ENCODE measurements around the gene SLIT1. TPM values are rescaled to one million over a fixed set of nuclear protein-coding genes. Genes with fewer than 3 reads are reported as not detected.
"Not testable (repeated sequence)": the region's sequence is repeated elsewhere in the genome, so short reads cannot be mapped to it uniquely, and the experiment has no call there.

Gene SLIT1
- total RNA-seq, 1 donor from 2014 or later: 0.23 TPM

- Histone ChIP-seq H3K4me1 (peaks cover 11% of the 10 kb centered on the region), H3K27me3 (no peaks in the 10 kb centered on the region), H3K4me3 (no peak overlapping the region), H3K36me3 (no peaks in the 10 kb centered on the region), H3K9me3 (no peaks in the 10 kb centered on the region), H3K27ac (no peak overlapping the region)
- DNase-seq (no peak), ATAC-seq (no peak)
- intact Hi-C loops (cut with DNase I): no loop called here
- no peak for TF ChIP-seq CTCF (IDR thresholded peaks at IDR 0.05)
Observed at GRCh38 chr10:97034301-97034700, 151.5 kb downstream of the SLIT1 start.

- H3K27ac ChIP-seq; DNase-seq; intact Hi-C loops (cut with DNase I); H3K27me3 ChIP-seq; ATAC-seq; H3K9me3 ChIP-seq; H3K36me3 ChIP-seq; H3K4me3 ChIP-seq: not testable (repeated sequence)
- H3K4me1 ChIP-seq: peaks cover 11% of the 10 kb centered on the region
Observed at GRCh38 chr10:97033841-97034240, 151.9 kb downstream of the SLIT1 start.

GRCh38 chr10:97032624-97033023, 153.1 kb downstream of the SLIT1 start:
- H3K9me3 ChIP-seq: no peaks in the 10 kb centered on the region
- H3K27me3 ChIP-seq: no peaks in the 10 kb centered on the region
- no peak overlapping the region for H3K4me3 ChIP-seq
- intact Hi-C loops (cut with DNase I): no loop called here
- no peak overlapping the region for H3K27ac ChIP-seq
- DNase-seq (no peak), ATAC-seq (no peak)
- no peak for TF ChIP-seq CTCF (IDR thresholded peaks at IDR 0.05)
- H3K4me1 ChIP-seq: peaks cover 4% of the 10 kb centered on the region
- no peaks in the 10 kb centered on the region for H3K36me3 ChIP-seq

GRCh38 chr10:97031459-97031858, 154.3 kb downstream of the SLIT1 start:
- intact Hi-C loops (cut with DNase I): no loop called here
- Histone ChIP-seq H3K4me3 (no peak overlapping the region), H3K9me3 (no peaks in the 10 kb centered on the region), H3K36me3 (no peaks in the 10 kb centered on the region), H3K27me3 (no peaks in the 10 kb centered on the region), H3K4me1 (no peaks in the 10 kb centered on the region), H3K27ac (no peak overlapping the region)
- TF ChIP-seq CTCF (IDR thresholded peaks at IDR 0.05): no peak
- DNase-seq (no peak), ATAC-seq (no peak)

GRCh38 chr10:97030894-97031293, 154.9 kb downstream of the SLIT1 start:
- H3K9me3 ChIP-seq: no peaks in the 10 kb centered on the region
- intact Hi-C loops (cut with DNase I): no loop called here
- H3K36me3 ChIP-seq: no peaks in the 10 kb centered on the region
- H3K27ac ChIP-seq: no peak overlapping the region
- H3K4me3 ChIP-seq: no peak overlapping the region
- no peak for TF ChIP-seq CTCF (IDR thresholded peaks at IDR 0.05)
- DNase-seq (no peak), ATAC-seq (no peak)
- no peaks in the 10 kb centered on the region for H3K27me3 ChIP-seq
- H3K4me1 ChIP-seq: no peaks in the 10 kb centered on the region

- intact Hi-C loops (cut with DNase I): no loop called here
- DNase-seq: no peak
- Histone ChIP-seq H3K36me3 (no peaks in the 10 kb centered on the region), H3K9me3 (no peaks in the 10 kb centered on the region), H3K4me3 (no peak overlapping the region), H3K27ac (no peak overlapping the region), H3K4me1 (peaks cover 2% of the 10 kb centered on the region), H3K27me3 (no peaks in the 10 kb centered on the region)
- no peak for ATAC-seq
- TF ChIP-seq CTCF (IDR thresholded peaks at IDR 0.05): no peak
Observed at GRCh38 chr10:97029271-97029670, 156.5 kb downstream of the SLIT1 start.

All from upper lobe of right lung (tissue), 1 donor.